Osteocyte (in vitro differentiated cells): ENCODE results near the gene PTGR3. TPM values are rescaled to one million over a fixed set of nuclear protein-coding genes. Genes with fewer than 3 reads are reported as not detected.
A peak's percentile ranks its signal among the peaks of the same experiment; 100 is the strongest.

Experiments used
- DNase-seq: peaks from one replicate; pipeline ENCODE4 v3.0.0; 2021; ENCODE audit warnings: mixed read lengths; ENCODE audit not compliant: unreplicated experiment; ENCODE audit errors: extremely low spot score
- H3K27ac Mint-ChIP-seq: one replicate; pipeline ENCODE4 v1.8.0; 2021; ENCODE audit warnings: mild to moderate bottlenecking, mixed read lengths; ENCODE audit not compliant: unreplicated experiment
- H3K27me3 Mint-ChIP-seq: one replicate; pipeline ENCODE4 v1.8.0; 2021; ENCODE audit warnings: mixed read lengths; ENCODE audit not compliant: unreplicated experiment
- H3K36me3 Mint-ChIP-seq: one replicate; pipeline ENCODE4 v1.8.0; 2021; ENCODE audit warnings: mixed read lengths; ENCODE audit not compliant: unreplicated experiment
- H3K4me1 Mint-ChIP-seq: one replicate; pipeline ENCODE4 v1.8.0; 2021; ENCODE audit warnings: mixed read lengths; ENCODE audit not compliant: unreplicated experiment
- H3K4me3 Mint-ChIP-seq: one replicate; pipeline ENCODE4 v1.8.0; 2021; ENCODE audit warnings: mild to moderate bottlenecking, moderate library complexity, mixed read lengths; ENCODE audit not compliant: unreplicated experiment
- H3K9me3 Mint-ChIP-seq: one replicate; pipeline ENCODE4 v1.8.0; 2021; ENCODE audit warnings: mixed read lengths; ENCODE audit not compliant: unreplicated experiment
- total RNA-seq: library from RNA; stranded (reverse); gene quantifications from 2 replicates; pipeline ENCODE4 v1.2.1, GENCODE V29; 2021
- TF ChIP-seq, protein P1 (sequence below): fragments of 200-600 bp; sonication (generic); IDR thresholded peaks from 2 replicates; pipeline ENCODE4 v1.5.0; 2021; ENCODE audit warnings: antibody characterized with exemption, mild to moderate bottlenecking, moderate library complexity

Gene PTGR3
- total RNA-seq, 1 donor from 2014 or later = 17.7 TPM

DNA sequence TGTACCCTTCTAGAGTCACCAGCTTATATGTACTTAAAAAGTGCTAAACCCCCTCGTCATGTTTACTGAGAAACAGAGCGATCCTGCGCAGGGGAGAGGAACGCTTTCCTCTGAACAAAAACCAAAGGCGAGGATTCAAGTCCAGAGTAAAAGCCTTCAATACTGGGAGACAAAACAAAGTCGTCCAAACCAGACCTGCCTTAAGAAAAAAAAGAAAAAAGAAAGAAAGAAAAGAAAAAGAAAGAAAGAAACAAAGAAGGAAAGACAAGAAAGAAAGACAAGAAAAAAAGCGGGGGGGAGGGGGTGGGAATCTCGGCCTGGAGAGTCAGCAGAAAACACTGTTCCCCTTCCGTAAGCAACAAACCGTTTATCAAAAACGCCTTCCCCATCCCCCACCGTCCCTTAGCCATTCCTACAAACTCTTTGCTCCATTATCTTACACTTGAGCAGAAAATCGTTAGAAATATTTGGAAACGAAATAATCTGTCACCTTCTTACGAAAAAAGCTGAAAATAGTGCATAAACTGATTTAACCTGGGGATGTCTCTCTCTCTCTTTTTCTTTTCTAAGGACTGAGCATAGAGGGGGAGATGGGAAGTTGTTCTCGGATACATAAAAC, 3.3 kb downstream of the PTGR3 start:
- Mint-ChIP-seq H3K4me1 (peaks cover 55% of the 10 kb centered on the region), H3K36me3 (peaks cover 10% of the 10 kb centered on the region), H3K4me3 (peak overlapping the region; percentile 60)

DNA sequence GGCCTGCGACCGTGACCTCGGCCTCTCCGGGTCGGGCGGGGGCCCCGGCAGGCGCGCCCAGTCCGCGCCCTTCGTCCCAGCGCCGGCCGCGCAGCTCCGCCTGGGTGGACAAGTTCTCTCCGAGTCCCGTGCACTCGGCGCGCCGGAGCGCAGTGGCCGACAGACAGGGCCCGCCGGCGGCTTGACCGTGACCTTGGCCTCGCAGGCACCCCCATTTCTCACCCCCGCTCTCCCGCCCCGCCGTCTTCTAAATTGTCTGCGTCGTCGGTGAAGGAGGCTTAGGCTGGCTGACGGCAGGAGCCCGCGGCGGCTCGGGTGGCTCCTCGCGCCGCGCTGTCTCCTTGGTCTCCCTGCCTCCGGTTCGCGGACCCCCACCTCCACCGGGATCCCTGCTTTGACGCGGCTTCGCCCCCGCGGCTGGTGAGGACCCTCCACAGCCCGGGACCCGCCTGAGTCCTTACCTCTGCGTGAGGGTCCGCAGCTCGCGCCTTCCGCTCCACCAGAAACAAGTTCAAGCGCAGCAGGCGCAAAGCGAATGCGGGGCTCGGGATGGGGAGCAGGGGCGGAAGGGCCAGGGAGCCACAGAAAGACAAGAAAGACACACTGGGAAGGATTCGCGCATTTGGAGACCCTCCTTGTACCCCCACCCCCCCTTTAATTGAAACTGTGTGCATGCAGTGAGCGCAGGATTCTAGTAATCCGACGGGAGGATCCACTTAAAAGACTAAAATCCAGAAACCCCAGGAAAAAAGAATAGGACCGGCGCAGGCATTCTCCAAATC, 4.0 kb downstream of the PTGR3 start:
- DNase-seq = no peak
- Mint-ChIP-seq H3K27me3 (peaks cover 14% of the 10 kb centered on the region), H3K4me3 (peak overlapping the region; percentile 60), H3K27ac (no peak overlapping the region), H3K36me3 (peaks cover 12% of the 10 kb centered on the region), H3K9me3 (no peaks in the 10 kb centered on the region), H3K4me1 (peaks cover 49% of the 10 kb centered on the region)
- TF ChIP-seq, protein P1, sequence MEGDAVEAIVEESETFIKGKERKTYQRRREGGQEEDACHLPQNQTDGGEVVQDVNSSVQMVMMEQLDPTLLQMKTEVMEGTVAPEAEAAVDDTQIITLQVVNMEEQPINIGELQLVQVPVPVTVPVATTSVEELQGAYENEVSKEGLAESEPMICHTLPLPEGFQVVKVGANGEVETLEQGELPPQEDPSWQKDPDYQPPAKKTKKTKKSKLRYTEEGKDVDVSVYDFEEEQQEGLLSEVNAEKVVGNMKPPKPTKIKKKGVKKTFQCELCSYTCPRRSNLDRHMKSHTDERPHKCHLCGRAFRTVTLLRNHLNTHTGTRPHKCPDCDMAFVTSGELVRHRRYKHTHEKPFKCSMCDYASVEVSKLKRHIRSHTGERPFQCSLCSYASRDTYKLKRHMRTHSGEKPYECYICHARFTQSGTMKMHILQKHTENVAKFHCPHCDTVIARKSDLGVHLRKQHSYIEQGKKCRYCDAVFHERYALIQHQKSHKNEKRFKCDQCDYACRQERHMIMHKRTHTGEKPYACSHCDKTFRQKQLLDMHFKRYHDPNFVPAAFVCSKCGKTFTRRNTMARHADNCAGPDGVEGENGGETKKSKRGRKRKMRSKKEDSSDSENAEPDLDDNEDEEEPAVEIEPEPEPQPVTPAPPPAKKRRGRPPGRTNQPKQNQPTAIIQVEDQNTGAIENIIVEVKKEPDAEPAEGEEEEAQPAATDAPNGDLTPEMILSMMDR = no peak

More for the DNA sequence above, 3.3 kb downstream of the PTGR3 start:
- Mint-ChIP-seq H3K9me3 (no peaks in the 10 kb centered on the region), H3K27ac (no peak overlapping the region), H3K27me3 (peaks cover 14% of the 10 kb centered on the region)
- DNase-seq = no peak
- TF ChIP-seq, protein P1 = no peak

DNA sequence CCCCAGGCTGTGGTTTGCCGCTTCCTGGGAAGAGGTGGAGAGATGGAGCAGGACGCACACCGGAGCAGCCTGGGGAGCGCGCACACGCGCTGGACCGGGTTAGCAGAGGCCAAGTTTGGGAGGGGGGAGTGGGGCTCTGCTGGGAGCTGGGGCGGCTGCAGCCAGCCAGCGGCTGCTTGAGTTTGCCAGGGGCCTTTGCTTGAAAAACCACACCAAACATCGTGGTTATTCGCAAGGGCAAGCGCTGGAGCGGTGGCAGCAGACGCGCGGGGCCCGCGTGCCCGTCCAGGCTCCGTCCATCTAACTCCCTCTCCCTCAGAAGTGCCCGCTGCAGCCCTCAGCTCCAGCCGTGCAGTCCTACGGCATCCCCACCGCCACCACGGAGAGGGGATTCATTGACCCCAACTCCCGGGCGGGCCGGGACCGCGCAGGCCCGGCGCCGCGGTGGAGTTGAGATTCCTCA, 4.6 kb downstream of the PTGR3 start:
- TF ChIP-seq, protein P1 = no peak
- peaks cover 18% of the 10 kb centered on the region for H3K36me3 Mint-ChIP-seq
- no peak overlapping the region for H3K27ac Mint-ChIP-seq
- DNase-seq = no peak
- H3K27me3 Mint-ChIP-seq = peaks cover 14% of the 10 kb centered on the region
- peaks cover 46% of the 10 kb centered on the region for H3K4me1 Mint-ChIP-seq
- H3K4me3 Mint-ChIP-seq = peak overlapping the region; percentile 14
- H3K9me3 Mint-ChIP-seq = no peaks in the 10 kb centered on the region

DNA sequence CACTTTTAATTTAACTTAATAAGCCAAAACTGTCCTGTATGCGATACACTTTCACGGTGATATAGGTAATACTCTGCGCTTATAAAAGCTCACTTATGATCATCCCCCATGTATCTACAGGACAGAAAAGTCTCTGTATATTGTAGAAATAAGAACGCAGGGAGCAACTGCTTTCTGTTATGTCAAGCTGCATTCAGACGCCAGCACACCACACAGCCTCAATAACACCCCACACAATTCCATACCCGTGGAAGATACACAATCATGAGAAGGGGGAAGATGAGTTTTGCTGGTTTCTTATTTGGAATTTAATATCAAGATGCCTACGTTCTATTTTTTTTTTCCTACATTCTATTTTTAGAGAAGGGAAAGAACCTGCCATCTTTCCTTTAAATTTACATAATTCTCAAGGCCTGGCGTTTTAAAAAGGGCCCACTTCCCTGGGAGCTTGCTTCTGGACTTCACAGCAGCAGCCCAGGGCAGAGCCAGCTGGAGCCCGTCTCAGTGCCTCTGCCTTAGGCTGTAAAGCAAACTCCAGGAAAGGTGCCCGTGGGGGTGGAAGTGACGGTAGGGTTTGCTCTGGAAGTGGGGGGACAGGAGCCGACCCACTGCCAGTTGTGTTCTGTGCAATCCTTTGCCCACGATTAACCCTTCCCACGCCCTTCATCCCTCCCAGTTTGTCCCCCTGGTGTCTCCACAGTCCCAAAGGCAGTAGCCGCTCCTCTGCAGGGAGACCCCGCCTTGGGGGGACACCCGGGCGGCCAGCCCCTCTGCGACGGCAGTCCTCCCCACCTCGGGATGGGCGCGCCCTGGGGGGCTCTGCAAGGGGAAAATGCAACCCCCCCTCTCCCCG, 5.3 kb downstream of the PTGR3 start:
- no peaks in the 10 kb centered on the region for H3K9me3 Mint-ChIP-seq
- no peak for DNase-seq
- peaks cover 14% of the 10 kb centered on the region for H3K27me3 Mint-ChIP-seq
- no peak overlapping the region for H3K4me3 Mint-ChIP-seq
- TF ChIP-seq, protein P1 = no peak
- H3K36me3 Mint-ChIP-seq = peaks cover 18% of the 10 kb centered on the region
- no peak overlapping the region for H3K27ac Mint-ChIP-seq
- H3K4me1 Mint-ChIP-seq = peaks cover 46% of the 10 kb centered on the region
